ENCODE data around the gene A2M. TPM values are rescaled to one million over a fixed set of nuclear protein-coding genes. Genes with fewer than 3 reads are reported as not detected.

A2M gene
- total RNA-seq, 2 donors from 2014 or later, result 0.66 TPM; not detected in 1

GRCh38 chr12:9047105-9047504 lies 68.6 kb downstream of the A2M start:
- no peaks in the 10 kb centered on the region for H3K4me1 ChIP-seq (ENCODE audit: control insufficient read depth, insufficient read depth, low read length)
- Mint-ChIP-seq H3K36me3 (ENCODE audit: low read depth) (no peaks in the 10 kb centered on the region), H3K27me3 (ENCODE audit: insufficient read depth) (no peaks in the 10 kb centered on the region), H3K4me3 (no peak overlapping the region), H3K27ac (no peak overlapping the region), H3K4me1 (no peaks in the 10 kb centered on the region), H3K9me3 (peaks cover 3% of the 10 kb centered on the region)
- H3K9me3 ChIP-seq (ENCODE audit: control insufficient read depth, low read length), result no peaks in the 10 kb centered on the region
- no peak for DNase-seq
- 75 to 86% methylated on average over 1 of the region's 1 CpG for WGBS, 2 experiments (ENCODE audit: insufficient coverage in 1 of 2, insufficient read length in 1 of 2)
- TF ChIP-seq CTCF (conservative IDR thresholded peaks at IDR 0.05), result no peak
- no peak overlapping the region for H3K27ac ChIP-seq (ENCODE audit: low read depth, low read length)
- no peak overlapping the region for H3K9ac ChIP-seq (ENCODE audit: extremely low read depth, low read length, poor library complexity, severe bottlenecking)
- H3K36me3 ChIP-seq (ENCODE audit: control insufficient read depth, insufficient read depth, low read length), result no peaks in the 10 kb centered on the region
- H3K27me3 ChIP-seq (ENCODE audit: control insufficient read depth, insufficient read depth, low read length, poor library complexity, severe bottlenecking), result no peaks in the 10 kb centered on the region
- no peak overlapping the region for H3K4me3 ChIP-seq (ENCODE audit: low read length)

GRCh38 chr12:9043766-9044165 lies 72.0 kb downstream of the A2M start:
- no peak for TF ChIP-seq CTCF (conservative IDR thresholded peaks at IDR 0.05)
- no peak overlapping the region for H3K4me3 ChIP-seq (ENCODE audit: low read length)
- peaks cover 3% of the 10 kb centered on the region for H3K9me3 Mint-ChIP-seq
- H3K4me1 ChIP-seq (ENCODE audit: control insufficient read depth, insufficient read depth, low read length), result no peaks in the 10 kb centered on the region
- H3K9ac ChIP-seq (ENCODE audit: extremely low read depth, low read length, poor library complexity, severe bottlenecking), result no peak overlapping the region
- WGBS, 2 experiments (ENCODE audit: insufficient coverage in 1 of 2, insufficient read length in 1 of 2), result 86 to 88% methylated on average over 2 of the region's 2 CpGs
- H3K36me3 ChIP-seq (ENCODE audit: control insufficient read depth, insufficient read depth, low read length), result no peaks in the 10 kb centered on the region
- DNase-seq, result no peak
- H3K4me1 Mint-ChIP-seq, result no peaks in the 10 kb centered on the region
- H3K27ac ChIP-seq (ENCODE audit: low read depth, low read length), result no peak overlapping the region
- no peaks in the 10 kb centered on the region for H3K27me3 ChIP-seq (ENCODE audit: control insufficient read depth, insufficient read depth, low read length, poor library complexity, severe bottlenecking)
- H3K4me3 Mint-ChIP-seq, result no peak overlapping the region
- no peaks in the 10 kb centered on the region for H3K9me3 ChIP-seq (ENCODE audit: control insufficient read depth, low read length)
- H3K36me3 Mint-ChIP-seq (ENCODE audit: low read depth), result no peaks in the 10 kb centered on the region
- no peaks in the 10 kb centered on the region for H3K27me3 Mint-ChIP-seq (ENCODE audit: insufficient read depth)
- no peak overlapping the region for H3K27ac Mint-ChIP-seq

GRCh38 chr12:9041321-9041720 lies 74.4 kb downstream of the A2M start:
- no peak overlapping the region for H3K9ac ChIP-seq (ENCODE audit: extremely low read depth, low read length, poor library complexity, severe bottlenecking)
- no peaks in the 10 kb centered on the region for H3K27me3 ChIP-seq (ENCODE audit: control insufficient read depth, insufficient read depth, low read length, poor library complexity, severe bottlenecking)
- WGBS, 2 experiments (ENCODE audit: insufficient coverage in 1 of 2, insufficient read length in 1 of 2), result 94 to 100% methylated on average over 1 of the region's 1 CpG
- no peak overlapping the region for H3K27ac Mint-ChIP-seq
- no peaks in the 10 kb centered on the region for H3K27me3 Mint-ChIP-seq (ENCODE audit: insufficient read depth)
- no peak for DNase-seq
- H3K36me3 ChIP-seq (ENCODE audit: control insufficient read depth, insufficient read depth, low read length), result no peaks in the 10 kb centered on the region
- no peak overlapping the region for H3K4me3 Mint-ChIP-seq
- no peaks in the 10 kb centered on the region for H3K9me3 ChIP-seq (ENCODE audit: control insufficient read depth, low read length)
- no peak overlapping the region for H3K4me3 ChIP-seq (ENCODE audit: low read length)
- no peak for TF ChIP-seq CTCF (conservative IDR thresholded peaks at IDR 0.05)
- H3K36me3 Mint-ChIP-seq (ENCODE audit: low read depth), result no peaks in the 10 kb centered on the region
- peaks cover 3% of the 10 kb centered on the region for H3K9me3 Mint-ChIP-seq
- peaks cover 6% of the 10 kb centered on the region for H3K4me1 Mint-ChIP-seq
- no peak overlapping the region for H3K27ac ChIP-seq (ENCODE audit: low read depth, low read length)
- no peaks in the 10 kb centered on the region for H3K4me1 ChIP-seq (ENCODE audit: control insufficient read depth, insufficient read depth, low read length)

Measured in endodermal cell (in vitro differentiated cells).